PC-3 (cell line): Measurements from ENCODE around the gene CDH4. TPM values are rescaled to one million over a fixed set of nuclear protein-coding genes. Genes with fewer than 3 reads are reported as not detected.

Experiments used
- ATAC-seq: fragments of 200-7000 bp; cut with Tn5 transposase; 2 replicates; pipeline ENCODE4 v1.9.1; 2020; ENCODE audit warnings: mild to moderate bottlenecking, moderate library complexity
- BruUV-seq: library from RNA; stranded (reverse); fragments of 400-500 nt; replicated peaks from 2 replicates; lab custom pipeline; 2021; lab: Mats Ljungman, UMichigan
- CTCF ChIA-PET: fragments of 300-600 bp; sonication (Branson Sonifier 250); formaldehyde crosslinking; loops from one replicate; lab custom pipeline; 2022; ENCODE audit warnings: antibody characterized with exemption; lab: Charles Lee
- POLR2A ChIA-PET: fragments of 300-600 bp; sonication (Branson Sonifier 250); formaldehyde crosslinking; loops from one replicate; lab custom pipeline; 2022; ENCODE audit warnings: antibody characterized with exemption; ENCODE audit not compliant: unreplicated experiment; lab: Charles Lee
- DNase-seq: peaks from one replicate; pipeline ENCODE4 v3.0.0-alpha.2; 2015
- H2AFZ ChIP-seq: fragments of 300-600 bp; sonication (generic); 2 replicates; pipeline ENCODE4 v1.6.0; 2016; ENCODE audit warnings: antibody characterized with exemption, low read length
- H3F3A ChIP-seq: fragments of 300-600 bp; sonication (generic); one replicate; pipeline ENCODE4 v1.6.0; 2017; ENCODE audit warnings: antibody characterized with exemption, low read length, control low read depth, mild to moderate bottlenecking; ENCODE audit not compliant: unreplicated experiment
- H3K27ac ChIP-seq: fragments of 300-600 bp; sonication (generic); 2 replicates; pipeline ENCODE4 v1.5.1; 2016; ENCODE audit warnings: mild to moderate bottlenecking, low read length
- H3K27me3 ChIP-seq: fragments of 300-600 bp; sonication (generic); 2 replicates; pipeline ENCODE4 v1.6.1; 2016; ENCODE audit warnings: low read length, mixed read lengths
- H3K36me3 ChIP-seq: fragments of 300-600 bp; sonication (generic); 2 replicates; pipeline ENCODE4 v1.6.1; 2016; ENCODE audit warnings: low read depth, mixed run types, low read length, mixed read lengths
- H3K4me1 ChIP-seq: fragments of 300-600 bp; sonication (generic); 2 replicates; pipeline ENCODE4 v1.5.1; 2016; ENCODE audit warnings: low read length; ENCODE audit not compliant: insufficient read depth
- H3K4me2 ChIP-seq: fragments of 300-600 bp; sonication (generic); 2 replicates; pipeline ENCODE4 v1.6.0; 2016; ENCODE audit warnings: low read length
- H3K4me3 ChIP-seq: fragments of 300-600 bp; sonication (generic); 2 replicates; pipeline ENCODE4 v1.5.1; 2016; ENCODE audit warnings: mild to moderate bottlenecking, low read length, mixed read lengths
- H3K79me2 ChIP-seq: fragments of 300-600 bp; sonication (generic); 2 replicates; pipeline ENCODE4 v1.6.1; 2017; ENCODE audit warnings: low read length, mixed read lengths
- H3K9ac ChIP-seq: fragments of 300-600 bp; sonication (generic); 2 replicates; pipeline ENCODE4 v1.6.0; 2016; ENCODE audit warnings: mild to moderate bottlenecking, low read length
- H3K9me2 ChIP-seq: fragments of 300-600 bp; sonication (generic); replicated peaks from 2 replicates; pipeline ENCODE4 v1.6.1; 2016; ENCODE audit warnings: mixed run types, low read length, mixed read lengths
- H3K9me3 ChIP-seq: fragments of 300-600 bp; sonication (generic); 2 replicates; pipeline ENCODE4 v1.6.1; 2016; ENCODE audit warnings: low read length, mixed read lengths
- H4K20me1 ChIP-seq: fragments of 300-600 bp; sonication (generic); 2 replicates; pipeline ENCODE4 v1.6.1; 2016; ENCODE audit warnings: low read length, mixed read lengths
- EZH2 ChIP-seq: fragments of 300-600 bp; sonication (generic); IDR thresholded peaks from one replicate; pipeline ENCODE4 v1.6.1; 2017; ENCODE audit warnings: antibody characterized with exemption, mild to moderate bottlenecking, low read length; ENCODE audit not compliant: unreplicated experiment
- EZH2phosphoT487 ChIP-seq: fragments of 300-600 bp; sonication (generic); IDR thresholded peaks from 2 replicates; pipeline ENCODE4 v1.6.1; 2018; ENCODE audit warnings: mild to moderate bottlenecking, antibody characterized with exemption, low read length, borderline replicate concordance
- intact Hi-C: fragments of 100-400 bp; cut with micrococcal nuclease; formaldehyde crosslinking; loops from 2 replicates; pipeline ENCODE4 v1.9.0; 2023
- total RNA-seq: library from RNA; depleted of rRNA; stranded (reverse); fragments of >200 nt; gene quantifications from 2 replicates; pipeline ENCODE4 v1.2.3, GENCODE V29; 2014
- TF ChIP-seq, protein P1 (sequence below): fragments of 300-600 bp; sonication (generic); conservative IDR thresholded peaks from 2 replicates; pipeline ENCODE4 v1.5.1; 2017; ENCODE audit warnings: antibody characterized with exemption, low read depth, mild to moderate bottlenecking, low read length

The CDH4 gene
- total RNA-seq, 1 experiment from 2014 or later, result not detected

DNA sequence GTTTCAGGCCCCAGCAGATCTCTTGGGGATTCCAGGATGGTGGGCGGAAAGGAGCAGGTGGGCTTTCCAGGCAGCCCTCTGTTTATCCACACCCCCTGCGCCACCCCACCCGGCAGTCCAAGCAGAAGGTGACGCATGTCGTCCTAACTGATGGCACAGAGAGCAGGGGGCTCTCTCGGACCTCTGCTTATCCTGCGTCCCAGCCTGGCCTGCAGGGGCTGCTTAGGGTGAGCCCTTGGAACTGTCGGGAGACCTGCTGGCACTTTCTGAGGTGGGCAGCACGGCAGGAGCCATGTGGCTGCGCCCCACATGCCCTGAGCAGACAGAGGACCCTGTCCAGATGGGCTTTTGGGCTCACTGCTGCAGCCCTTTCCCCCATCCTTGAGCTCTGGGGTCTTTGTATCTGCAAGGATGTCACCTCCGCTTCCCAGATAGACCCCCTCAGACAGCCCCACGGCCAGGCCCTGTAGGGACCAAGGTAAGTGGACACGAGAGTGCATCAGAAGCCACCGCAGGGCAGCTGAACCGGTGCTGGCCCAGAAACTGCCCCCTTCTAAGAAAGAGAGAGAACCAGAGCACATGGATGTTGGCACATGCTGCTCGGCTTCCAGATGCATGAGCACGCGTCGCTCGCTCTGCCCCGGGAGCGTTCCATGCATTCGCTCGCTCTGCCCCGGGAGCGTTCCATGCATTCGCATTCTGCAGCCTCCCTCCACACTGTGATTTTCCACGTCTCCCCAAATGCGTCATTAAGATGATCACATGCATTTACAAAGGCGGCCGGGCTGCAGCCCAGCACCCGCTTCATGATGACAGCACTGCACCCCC lies 566.9 kb downstream of the CDH4 start:
- H3F3A ChIP-seq, result no peaks in the 10 kb centered on the region
- no peak overlapping the region for H3K27ac ChIP-seq
- no peaks in the 10 kb centered on the region for H3K9me2 ChIP-seq
- CTCF ChIA-PET, result no interaction called here
- no peaks in the 10 kb centered on the region for H3K9me3 ChIP-seq
- no peaks in the 10 kb centered on the region for H3K36me3 ChIP-seq
- H3K27me3 ChIP-seq, result peaks cover 88% of the 10 kb centered on the region
- H3K9ac ChIP-seq, result no peak overlapping the region
- H3K4me2 ChIP-seq, result no peak overlapping the region
- intact Hi-C loops, result no loop called here
- no peaks in the 10 kb centered on the region for H3K79me2 ChIP-seq
- H3K4me3 ChIP-seq, result no peak overlapping the region
- no TSS peak for BruUV-seq
- H4K20me1 ChIP-seq, result no peaks in the 10 kb centered on the region
- TF ChIP-seq, protein P1, sequence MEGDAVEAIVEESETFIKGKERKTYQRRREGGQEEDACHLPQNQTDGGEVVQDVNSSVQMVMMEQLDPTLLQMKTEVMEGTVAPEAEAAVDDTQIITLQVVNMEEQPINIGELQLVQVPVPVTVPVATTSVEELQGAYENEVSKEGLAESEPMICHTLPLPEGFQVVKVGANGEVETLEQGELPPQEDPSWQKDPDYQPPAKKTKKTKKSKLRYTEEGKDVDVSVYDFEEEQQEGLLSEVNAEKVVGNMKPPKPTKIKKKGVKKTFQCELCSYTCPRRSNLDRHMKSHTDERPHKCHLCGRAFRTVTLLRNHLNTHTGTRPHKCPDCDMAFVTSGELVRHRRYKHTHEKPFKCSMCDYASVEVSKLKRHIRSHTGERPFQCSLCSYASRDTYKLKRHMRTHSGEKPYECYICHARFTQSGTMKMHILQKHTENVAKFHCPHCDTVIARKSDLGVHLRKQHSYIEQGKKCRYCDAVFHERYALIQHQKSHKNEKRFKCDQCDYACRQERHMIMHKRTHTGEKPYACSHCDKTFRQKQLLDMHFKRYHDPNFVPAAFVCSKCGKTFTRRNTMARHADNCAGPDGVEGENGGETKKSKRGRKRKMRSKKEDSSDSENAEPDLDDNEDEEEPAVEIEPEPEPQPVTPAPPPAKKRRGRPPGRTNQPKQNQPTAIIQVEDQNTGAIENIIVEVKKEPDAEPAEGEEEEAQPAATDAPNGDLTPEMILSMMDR, result no peak
- no peaks in the 10 kb centered on the region for H3K4me1 ChIP-seq
- POLR2A ChIA-PET, result no interaction called here
- no peak for ATAC-seq
- H2AFZ ChIP-seq, result no peak overlapping the region
- DNase-seq, result no peak

DNA sequence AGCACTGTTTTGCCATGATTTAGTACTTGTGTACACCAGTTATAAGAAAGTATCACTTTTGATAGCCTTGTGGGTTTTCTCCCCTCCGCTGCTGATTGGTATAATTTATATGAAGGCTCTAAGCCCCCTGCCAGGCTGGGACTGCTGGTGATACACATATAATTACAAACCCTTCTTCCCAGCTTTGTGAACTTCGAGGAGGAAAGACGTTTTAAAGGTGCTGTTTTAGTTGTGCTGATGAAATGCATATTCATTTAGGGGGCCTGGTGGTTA lies 567.4 kb downstream of the CDH4 start:
- H3K27ac ChIP-seq, result no peak overlapping the region
- no TSS peak for BruUV-seq
- TF ChIP-seq, protein P1, result no peak
- no peak for TF ChIP-seq EZH2
- TF ChIP-seq EZH2phosphoT487, result no peak
- intact Hi-C loops, result no loop called here
- no peak overlapping the region for H3K4me2 ChIP-seq
- DNase-seq (no peak), ATAC-seq (no peak)
- no peak overlapping the region for H3K9ac ChIP-seq
- H3K9me3 ChIP-seq, result no peaks in the 10 kb centered on the region
- ChIA-PET POLR2A (no interaction called here), CTCF (no interaction called here)
- no peak overlapping the region for H2AFZ ChIP-seq
- H3F3A ChIP-seq, result no peaks in the 10 kb centered on the region
- no peak overlapping the region for H3K4me3 ChIP-seq
- no peaks in the 10 kb centered on the region for H3K36me3 ChIP-seq
- peaks cover 86% of the 10 kb centered on the region for H3K27me3 ChIP-seq
- no peaks in the 10 kb centered on the region for H3K4me1 ChIP-seq
- H4K20me1 ChIP-seq, result no peaks in the 10 kb centered on the region
- no peaks in the 10 kb centered on the region for H3K79me2 ChIP-seq
- H3K9me2 ChIP-seq, result no peaks in the 10 kb centered on the region

DNA sequence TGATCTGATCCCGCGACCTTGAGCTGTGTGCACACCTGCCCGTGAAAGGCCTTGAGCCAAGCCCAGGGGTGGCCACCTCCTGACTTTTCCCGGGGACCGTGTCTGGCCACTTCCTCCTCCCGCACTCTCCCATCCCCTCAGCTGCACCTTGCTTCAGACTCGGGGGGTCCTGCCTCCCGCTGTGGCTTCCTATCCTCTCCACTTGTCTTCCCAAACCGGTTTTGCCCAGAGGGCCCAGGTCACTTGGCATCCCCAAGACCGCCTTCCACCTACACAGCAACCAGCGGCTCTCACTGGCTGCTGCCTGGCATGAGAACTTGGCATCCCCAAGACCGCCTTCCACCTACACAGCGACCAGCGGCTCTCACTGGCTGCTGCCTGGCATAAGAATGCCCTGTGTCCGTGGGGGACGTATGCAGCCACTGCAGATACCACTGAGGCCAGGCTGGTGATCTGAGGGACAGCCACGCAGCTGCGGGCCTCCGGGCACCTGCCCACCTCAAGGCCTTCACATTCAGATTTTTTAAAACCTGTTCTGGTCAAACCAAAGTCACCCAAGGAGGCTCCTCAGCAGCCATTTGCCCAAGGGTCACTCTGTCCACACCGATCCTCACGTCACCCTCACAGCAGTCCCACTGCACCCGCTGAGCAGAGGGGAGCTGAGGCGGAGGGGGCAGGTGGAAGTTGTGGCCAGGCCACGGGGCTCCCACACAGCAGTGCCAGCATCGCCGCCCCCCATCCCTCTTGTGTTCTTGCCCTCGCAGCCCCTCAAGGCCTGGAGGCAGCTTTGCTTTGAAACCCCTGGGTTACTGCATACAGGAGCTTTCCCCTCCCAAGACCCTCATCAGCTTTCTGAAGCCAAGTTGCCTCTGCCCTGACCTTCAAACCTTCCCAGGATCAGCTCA lies 568.1 kb downstream of the CDH4 start:
- no peaks in the 10 kb centered on the region for H3K36me3 ChIP-seq
- BruUV-seq, result no TSS peak
- no peak overlapping the region for H3K4me3 ChIP-seq
- H4K20me1 ChIP-seq, result no peaks in the 10 kb centered on the region
- no peak overlapping the region for H3K4me2 ChIP-seq
- no peaks in the 10 kb centered on the region for H3K9me2 ChIP-seq
- TF ChIP-seq, protein P1, result no peak
- TF ChIP-seq EZH2phosphoT487, result no peak
- TF ChIP-seq EZH2, result no peak
- DNase-seq (no peak), ATAC-seq (no peak)
- POLR2A ChIA-PET, result no interaction called here
- no peaks in the 10 kb centered on the region for H3K9me3 ChIP-seq
- H3K79me2 ChIP-seq, result no peaks in the 10 kb centered on the region
- H2AFZ ChIP-seq, result no peak overlapping the region
- intact Hi-C loops, result no loop called here
- no peak overlapping the region for H3K9ac ChIP-seq
- no peaks in the 10 kb centered on the region for H3K4me1 ChIP-seq
- no peaks in the 10 kb centered on the region for H3F3A ChIP-seq
- CTCF ChIA-PET, result no interaction called here
- peaks cover 86% of the 10 kb centered on the region for H3K27me3 ChIP-seq
- no peak overlapping the region for H3K27ac ChIP-seq
